K562 (cell line): ENCODE data around the gene PPFIA3. TPM values are rescaled to one million over a fixed set of nuclear protein-coding genes. Genes with fewer than 3 reads are reported as not detected.

ENCODE experiments used
- CHD2 ChIP-seq: IDR thresholded peaks from 2 replicates; pipeline ENCODE4 v1.6.1; 2011; ENCODE audit warnings: low read depth, low read length
- CREB3L1 ChIP-seq: fragments of 450-650 bp; IDR thresholded peaks from 2 replicates; pipeline ENCODE4 v1.6.1; 2014; ENCODE audit warnings: low read depth, mild to moderate bottlenecking, moderate library complexity, borderline replicate concordance
- DACH1 ChIP-seq: fragments of 450-650 bp; IDR thresholded peaks from 2 replicates; pipeline ENCODE4 v1.6.1; 2018; ENCODE audit not compliant: partially characterized antibody
- DPF2 ChIP-seq: fragments of 450-650 bp; IDR thresholded peaks from 2 replicates; pipeline ENCODE4 v1.6.1; 2016
- E2F8 ChIP-seq: fragments of 450-650 bp; IDR thresholded peaks from 2 replicates; pipeline ENCODE4 v1.7.1; 2018; ENCODE audit warnings: mild to moderate bottlenecking, low read depth; ENCODE audit not compliant: partially characterized antibody
- EZH2 ChIP-seq: IDR thresholded peaks from 2 replicates; pipeline ENCODE4 v1.6.1; 2012; ENCODE audit warnings: low read depth, mild to moderate bottlenecking, inconsistent platforms, low read length, borderline replicate concordance
- FOXM1 ChIP-seq, 2 experiments: fragments of 450-650 bp in 1 of 2; sonication (generic) in 1 of 2; formaldehyde crosslinking in 1 of 2; IDR thresholded peaks; 2 replicates each; pipeline versions ENCODE4 v1.6.1 to v1.9.0; 2017 to 2022; ENCODE audit warnings: low read depth in 2 of 2, mild to moderate bottlenecking in 2 of 2, missing genetic modification reagents in 1 of 2, moderate library complexity in 1 of 2
- GTF2A2 ChIP-seq: IDR thresholded peaks from 2 replicates; pipeline ENCODE4 v1.6.1; 2016; ENCODE audit warnings: mild to moderate bottlenecking, missing genetic modification characterization, missing compliant biosample characterization
- GTF2B ChIP-seq: IDR thresholded peaks from 2 replicates; pipeline ENCODE4 v1.6.1; 2011; ENCODE audit not compliant: insufficient read length; ENCODE audit errors: extremely low read depth
- KAT8 ChIP-seq: fragments of 450-650 bp; IDR thresholded peaks from 2 replicates; pipeline ENCODE4 v1.6.1; 2016; ENCODE audit warnings: low read depth, mild to moderate bottlenecking
- MBD2 ChIP-seq: sonication (generic); IDR thresholded peaks from 2 replicates; pipeline ENCODE4 v1.6.1; 2016; ENCODE audit warnings: low read depth, borderline replicate concordance
- MTA2 ChIP-seq: fragments of 450-650 bp; IDR thresholded peaks from 2 replicates; pipeline ENCODE4 v1.6.1; 2016; ENCODE audit warnings: low read depth
- NELFE ChIP-seq: IDR thresholded peaks from 2 replicates; pipeline ENCODE4 v1.6.1; 2011; ENCODE audit warnings: mild to moderate bottlenecking; ENCODE audit not compliant: insufficient read depth, insufficient read length
- POLR2A ChIP-seq: fragments of 450-650 bp; conservative IDR thresholded peaks from 2 replicates; pipeline ENCODE4 v1.6.1; 2016
- SNIP1 ChIP-seq: fragments of 450-650 bp; IDR thresholded peaks from 2 replicates; pipeline ENCODE4 v1.7.1; 2017; ENCODE audit warnings: low read depth, mild to moderate bottlenecking
- SUPT5H ChIP-seq: fragments of 450-650 bp; IDR thresholded peaks from 2 replicates; pipeline ENCODE4 v1.6.1; 2016
- TBP ChIP-seq: optimal IDR thresholded peaks from 2 replicates; pipeline ENCODE3; 2011; ENCODE audit warnings: low read depth, low read length, improper control_type of control experiment
- TCF7L2 ChIP-seq: fragments of 150-350 bp; IDR thresholded peaks from 2 replicates; pipeline ENCODE4 v1.6.1; 2016; ENCODE audit warnings: low read depth, mild to moderate bottlenecking, low read length, moderate library complexity
- TEAD1 ChIP-seq, 2 experiments: fragments of 450-650 bp in 1 of 2; sonication (generic) in 1 of 2; formaldehyde crosslinking; IDR thresholded peaks; 2 replicates each; pipeline versions ENCODE4 v1.4.0 to v1.8.0; 2020 to 2022; ENCODE audit warnings: mild to moderate bottlenecking in 2 of 2, missing genetic modification reagents in 1 of 2
- TEAD4 ChIP-seq, 2 experiments: sonication (generic) in 1 of 2; formaldehyde crosslinking in 1 of 2; IDR thresholded peaks; 2 replicates each; pipeline versions ENCODE4 v1.6.1 to v1.8.0; 2012 to 2022; ENCODE audit warnings: borderline replicate concordance in 1 of 2, inconsistent platforms in 1 of 2, low read length in 1 of 2, mild to moderate bottlenecking in 1 of 2, missing genetic modification reagents in 1 of 2
- ZC3H8 ChIP-seq: fragments of 450-650 bp; IDR thresholded peaks from 2 replicates; pipeline ENCODE4 v1.6.1; 2017
- ZFPM2 ChIP-seq: fragments of 250-450 bp; sonication (Bioruptor Pico); IDR thresholded peaks from 2 replicates; pipeline ENCODE4 v1.5.1; 2022; ENCODE audit warnings: mild to moderate bottlenecking
- ZNF282 ChIP-seq: sonication (generic); formaldehyde crosslinking; IDR thresholded peaks from 2 replicates; pipeline ENCODE4 v1.8.1; 2023; ENCODE audit warnings: missing genetic modification reagents
- ZNF766 ChIP-seq: fragments of 200-800 bp; sonication (Bioruptor generic); conservative IDR thresholded peaks from 2 replicates; pipeline ENCODE4 v1.6.1; 2016; ENCODE audit warnings: missing genetic modification characterization, missing compliant biosample characterization
- ZSCAN29 ChIP-seq: fragments of 450-650 bp; IDR thresholded peaks from 2 replicates; pipeline ENCODE4 v1.6.1; 2017
- polyA plus RNA-seq, 8 experiments: library from polyadenylated mRNA; depleted of rRNA in 4 of 8; stranded (reverse) in 5 of 8; unstranded in 3 of 8; fragments of >200 nt; fragmentation: Nextera tagmentation in 2 of 8; fragmentation: Illumina TruSeq in 1 of 8; extraction: Ambion mirVana in 2 of 8; extraction: Trizol in 1 of 8; gene quantifications; 2 replicates each; pipeline versions ENCODE4 v1.2.1 to v1.2.3, GENCODE V29; 2011 to 2014; ENCODE audit warnings: inconsistent platforms in 1 of 8, missing spikeins in 1 of 8
- total RNA-seq, 7 experiments: library from RNA; depleted of rRNA in 6 of 7; stranded (reverse); fragments of >200 nt in 6 of 7; fragmentation: Illumina TruSeq in 2 of 7; extraction: Trizol in 2 of 7; gene quantifications; 2 replicates each; pipeline versions ENCODE4 v1.2.1 to v1.2.3, GENCODE V29; 2011 to 2021; ENCODE audit warnings: low replicate concordance in 1 of 7

Gene PPFIA3
- total and polyA plus RNA-seq, 9 of the 15 experiments (the other 6 are each of a cell fraction or from before 2014, with no cell fraction given) = 0.10 to 53.0 (median 17.6) TPM

- TF ChIP-seq NELFE (no peak), TCF7L2 (peak; percentile 59; the same call in 1 of the 2 replicates), ZNF766 (CRISPR knock-in tag) (no peak), DACH1 (peak; percentile 19), TEAD4 (IDR thresholded peaks at IDR 0.05; ENCODE audit: low read length) (peak; percentile 15), TEAD4 (CRISPR knock-in tag; IDR thresholded peaks at IDR 0.05; ENCODE audit: borderline replicate concordance) (no peak), MBD2 (0 out of 2 replicates have a peak, but pooled peaks have one; percentile 3), ZC3H8 (no peak), ZFPM2 (CRISPR knock-in tag) (no peak), SNIP1 (no peak), E2F8 (no peak), MTA2 (peak; percentile 18; the same call in 1 of the 2 replicates), DPF2 (peak; percentile 45; the same call in 1 of the 2 replicates), EZH2 (no peak), CHD2 (no peak), TBP (peak; percentile 69), POLR2A (peak; percentile 71), GTF2A2 (tag) (no peak), KAT8 (no peak), SUPT5H (0 out of 2 replicates have a peak, but pooled peaks have one; percentile 48), TEAD1 (CRISPR knock-in tag; IDR thresholded peaks at IDR 0.05) (0 out of 4 replicates have a peak, but pooled peaks of 1 of the 2 experiments have one; percentile 7), CREB3L1 (peak; percentile 7; the same call in 1 of the 2 replicates), ZNF282 (no peak), ZSCAN29 (peak; percentile 56; the same call in 1 of the 2 replicates), GTF2B (peak; percentile 37), FOXM1 (IDR thresholded peaks at IDR 0.05; ENCODE audit: low read depth) (0 out of 2 replicates have a peak, but pooled peaks have one; percentile 10), FOXM1 (CRISPR knock-in tag; IDR thresholded peaks at IDR 0.05; ENCODE audit: low read depth) (no peak)
Measured at GRCh38 chr19:49151267-49152118, 32.1 kb downstream of the PPFIA3 start (continued).
